Natural killer cell (primary cell): Measurements from ENCODE around the gene SRXN1. TPM values are rescaled to one million over a fixed set of nuclear protein-coding genes. Genes with fewer than 3 reads are reported as not detected.

Experiments used
- ATAC-seq, 3 donors: fragments of 150-1000 bp in 2 of 3; fragments of 200-7000 bp in 1 of 3; cut with Tn5 transposase; 1 replicate in 1 of 3; 2 replicates in 2 of 3; pipeline ENCODE4 v1.10.0; 2021; ENCODE audit warnings: mild to moderate bottlenecking in 2 of 3, moderate library complexity in 2 of 3
- DNase-seq, 2 donors: peaks; one replicate each; pipeline versions ENCODE4 v3.0.0 to v3.0.0-alpha.2; 2013 to 2021; ENCODE audit warnings: mixed read lengths in 1 of 2
- H3K27ac ChIP-seq: one replicate; pipeline ENCODE4 v1.5.1; 2013; ENCODE audit warnings: mild to moderate bottlenecking, low read length
- H3K27me3 ChIP-seq: one replicate; pipeline ENCODE4 v1.6.1; 2013; ENCODE audit warnings: low read length; ENCODE audit not compliant: control insufficient read depth, insufficient read depth
- H3K36me3 ChIP-seq: one replicate; pipeline ENCODE4 v1.6.1; 2013; ENCODE audit warnings: low read length; ENCODE audit not compliant: control insufficient read depth, insufficient read depth
- H3K4me1 ChIP-seq: one replicate; pipeline ENCODE4 v1.6.1; 2013; ENCODE audit warnings: low read length; ENCODE audit not compliant: control insufficient read depth, insufficient read depth
- H3K4me3 ChIP-seq: one replicate; pipeline ENCODE4 v1.5.1; 2013; ENCODE audit warnings: low read length
- H3K9me3 ChIP-seq: one replicate; pipeline ENCODE4 v1.6.1; 2013; ENCODE audit warnings: low read length; ENCODE audit not compliant: control insufficient read depth, insufficient read depth
- H3K27ac Mint-ChIP-seq, 2 donors: one replicate each; pipeline ENCODE4 v1.8.0; 2022; ENCODE audit warnings: mild to moderate bottlenecking in 2 of 2, mixed read lengths in 2 of 2, moderate library complexity in 1 of 2
- H3K27me3 Mint-ChIP-seq, 2 donors: one replicate each; pipeline ENCODE4 v1.8.0; 2022; ENCODE audit warnings: low read depth in 2 of 2, mixed read lengths in 2 of 2
- H3K36me3 Mint-ChIP-seq: one replicate; pipeline ENCODE4 v1.8.0; 2022; ENCODE audit warnings: mixed read lengths
- H3K4me1 Mint-ChIP-seq, 2 donors: one replicate each; pipeline ENCODE4 v1.8.0; 2022; ENCODE audit warnings: mixed read lengths in 2 of 2
- H3K4me3 Mint-ChIP-seq: one replicate; pipeline ENCODE4 v1.8.0; 2022; ENCODE audit warnings: mild to moderate bottlenecking, moderate library complexity, mixed read lengths
- H3K9me3 Mint-ChIP-seq, 2 donors: one replicate each; pipeline ENCODE4 v1.8.0; 2022; ENCODE audit warnings: mixed read lengths in 2 of 2
- CTCF ChIP-seq: fragments of 200-600 bp; IDR thresholded peaks from one replicate; pipeline ENCODE4 v1.8.0; 2022; ENCODE audit warnings: antibody characterized with exemption
- WGBS: methylation state at CpG from one replicate; pipeline ENCODE4 v1.1.7; 2013; ENCODE audit warnings: missing lambda C conversion rate; ENCODE audit not compliant: insufficient coverage; 5-methylcytosine and 5-hydroxymethylcytosine counted together
- intact Hi-C: fragments of 100-400 bp; cut with micrococcal nuclease; formaldehyde crosslinking; loops from one replicate; pipeline ENCODE4 v1.14.2; 2022
- total RNA-seq, 4 donors: library from RNA; stranded (reverse); fragments of 120-200 nt in 1 of 4; gene quantifications; one replicate each; pipeline versions ENCODE4 v1.2.3 to v1.2.4, GENCODE V29; 2013 to 2022

SRXN1 gene
- total RNA-seq, 3 donors from 2014 or later (not counting 1 experiment from before 2014, with no cell fraction given): 9.1 to 16.7 (median 11.6) TPM

DNA sequence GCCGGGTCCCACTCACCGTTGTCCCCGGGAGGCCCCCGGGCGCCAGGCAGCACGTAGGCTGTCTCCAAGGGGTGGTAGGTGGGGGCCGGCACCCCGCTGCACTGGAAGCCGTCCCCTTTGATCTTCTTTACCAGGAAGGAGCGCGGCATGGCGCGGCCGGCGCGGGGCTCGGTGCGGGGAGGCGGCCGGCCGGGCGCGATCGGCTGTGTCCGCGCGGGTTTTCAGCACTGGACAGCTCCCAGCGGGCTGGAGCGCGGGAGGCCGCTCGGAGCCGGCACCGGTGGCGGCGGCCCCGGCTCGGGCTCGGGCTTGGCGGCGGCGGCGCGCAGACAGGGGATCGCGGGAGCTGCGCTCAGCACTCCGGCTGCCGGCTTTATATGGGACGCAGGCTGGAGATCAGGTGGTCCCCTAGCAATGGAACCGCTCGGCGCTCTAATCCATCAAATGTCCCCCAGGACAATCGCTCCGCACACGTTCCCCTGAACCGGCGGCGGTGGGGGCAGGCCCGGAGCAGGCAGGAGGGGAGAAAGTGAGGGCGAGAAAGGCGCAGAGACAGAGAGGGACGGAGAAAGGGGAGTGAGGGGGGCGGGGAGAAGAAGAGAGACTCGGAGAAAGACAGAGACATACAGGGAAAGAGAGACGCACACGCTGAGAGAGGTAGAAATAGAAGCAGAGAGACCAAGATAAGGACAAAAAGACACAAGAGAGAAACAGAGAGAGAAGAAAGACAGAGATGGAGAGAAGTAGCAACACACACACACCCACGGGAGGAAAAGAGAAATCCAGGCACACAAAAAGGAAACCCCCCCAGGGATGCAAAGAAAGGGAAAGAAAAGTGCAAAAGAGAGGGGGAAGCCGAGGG lies 22.7 kb upstream of the SRXN1 start, which contains the start of gene SCRT2:
Gene SCRT2, minus strand, starts transcription at position 350 of the 862 bp plus-strand sequence. Its CDS starts 201 bp downstream, at position 149.
- H3K27me3 ChIP-seq: peaks cover 53% of the 10 kb centered on the region
- H3K4me3 ChIP-seq: no peak within 1 kb of the TSS
- no peaks in the 10 kb centered on the region for H3K36me3 ChIP-seq
- no peak within 1 kb of the TSS for H3K27ac Mint-ChIP-seq
- TF ChIP-seq CTCF: no peak
- H3K9me3 Mint-ChIP-seq: no peaks in the 10 kb centered on the region
- no peak within 1 kb of the TSS for H3K4me3 Mint-ChIP-seq
- H3K36me3 Mint-ChIP-seq: no peaks in the 10 kb centered on the region
- DNase-seq (peak; percentile 69 to 79), ATAC-seq (peak; percentile 85 to 98 (median 97))
- H3K4me1 Mint-ChIP-seq: peaks cover 7 to 16% of the 10 kb centered on the region in 2 donors
- intact Hi-C loops: no loop called here
- peaks cover 52 to 59% of the 10 kb centered on the region in 2 donors for H3K27me3 Mint-ChIP-seq
- H3K4me1 ChIP-seq: peaks cover 14% of the 10 kb centered on the region
- no peaks in the 10 kb centered on the region for H3K9me3 ChIP-seq
- H3K27ac ChIP-seq: no peak within 1 kb of the TSS
- 3% methylated on average over 68 of the region's 69 CpGs for WGBS

- intact Hi-C loops: no loop called here
- Mint-ChIP-seq H3K27me3 (peaks cover 52 to 59% of the 10 kb centered on the region in 2 donors), H3K36me3 (no peaks in the 10 kb centered on the region), H3K9me3 (no peaks in the 10 kb centered on the region), H3K27ac (no peak overlapping the region), H3K4me3 (no peak overlapping the region), H3K4me1 (peaks cover 7 to 16% of the 10 kb centered on the region in 2 donors)
- DNase-seq: no peak
- no peak overlapping the region for H3K27ac ChIP-seq
- peaks cover 14% of the 10 kb centered on the region for H3K4me1 ChIP-seq
- TF ChIP-seq CTCF: no peak
- no peaks in the 10 kb centered on the region for H3K36me3 ChIP-seq
- H3K27me3 ChIP-seq: peaks cover 53% of the 10 kb centered on the region
- no peak overlapping the region for H3K4me3 ChIP-seq
- 6% methylated on average over 25 of the region's 25 CpGs for WGBS
- no peak for ATAC-seq
- no peaks in the 10 kb centered on the region for H3K9me3 ChIP-seq
These were observed 22.0 kb upstream of the SRXN1 start for GRCh38 chr20:675033-675452.

GRCh38 chr20:673603-674001 lies 20.6 kb upstream of the SRXN1 start:
- 59% methylated on average over 3 of the region's 3 CpGs for WGBS
- TF ChIP-seq CTCF: no peak
- intact Hi-C loops: no loop called here
- Mint-ChIP-seq H3K27me3 (peaks cover 46 to 48% of the 10 kb centered on the region in 2 donors), H3K4me3 (no peak overlapping the region), H3K9me3 (no peaks in the 10 kb centered on the region), H3K27ac (no peak overlapping the region), H3K36me3 (no peaks in the 10 kb centered on the region), H3K4me1 (peaks cover 7 to 16% of the 10 kb centered on the region in 2 donors)
- H3K9me3 ChIP-seq: no peaks in the 10 kb centered on the region
- H3K4me1 ChIP-seq: peaks cover 14% of the 10 kb centered on the region
- no peak overlapping the region for H3K4me3 ChIP-seq
- DNase-seq: no peak
- H3K27ac ChIP-seq: no peak overlapping the region
- no peak for ATAC-seq
- H3K36me3 ChIP-seq: no peaks in the 10 kb centered on the region
- H3K27me3 ChIP-seq: peaks cover 47% of the 10 kb centered on the region
